HepG2 (cell line): ENCODE results near the gene AP4M1. TPM values are rescaled to one million over a fixed set of nuclear protein-coding genes. Genes with fewer than 3 reads are reported as not detected.
A peak's percentile ranks its signal among the peaks of the same experiment; 100 is the strongest.

Experiments used
- CAMTA2 ChIP-seq: sonication (generic); formaldehyde crosslinking; IDR thresholded peaks from 2 replicates; pipeline ENCODE4 v1.4.0; 2020; ENCODE audit warnings: mild to moderate bottlenecking, missing genetic modification reagents, borderline replicate concordance
- FOXA1 ChIP-seq, 2 experiments: fragments of 450-650 bp in 1 of 2; sonication (generic) in 1 of 2; formaldehyde crosslinking in 1 of 2; IDR thresholded peaks; 2 replicates each; pipeline versions ENCODE4 v1.4.0 to v1.6.1; 2016 to 2020; ENCODE audit warnings: missing genetic modification reagents in 1 of 2
- GTF3A ChIP-seq: sonication (generic); formaldehyde crosslinking; conservative IDR thresholded peaks from 2 replicates; pipeline ENCODE4 v1.4.0; 2020; ENCODE audit warnings: mild to moderate bottlenecking, missing genetic modification reagents
- NR2F6 ChIP-seq, 2 experiments: IDR thresholded peaks; 2 replicates each; pipeline ENCODE4 v1.6.1; 2016; ENCODE audit warnings: antibody characterized with exemption in 1 of 2, mild to moderate bottlenecking in 1 of 2
- TP53 ChIP-seq: sonication (generic); formaldehyde crosslinking; conservative IDR thresholded peaks from 2 replicates; pipeline ENCODE4 v1.4.0; 2020; ENCODE audit warnings: missing genetic modification reagents
- ZBTB1 ChIP-seq: sonication (generic); formaldehyde crosslinking; IDR thresholded peaks from 2 replicates; pipeline ENCODE4 v1.4.0; 2020; ENCODE audit warnings: missing genetic modification reagents, borderline replicate concordance
- ZMYM2 ChIP-seq: sonication (generic); formaldehyde crosslinking; IDR thresholded peaks from 2 replicates; pipeline ENCODE4 v1.8.0; 2022; ENCODE audit warnings: mild to moderate bottlenecking, missing genetic modification reagents
- ZNF205 ChIP-seq: IDR thresholded peaks from 2 replicates; pipeline ENCODE4 v1.6.1; 2018; ENCODE audit warnings: missing biosample characterization, missing genetic modification reagents
- ZNF251 ChIP-seq: sonication (generic); formaldehyde crosslinking; IDR thresholded peaks from 2 replicates; pipeline ENCODE4 v1.9.0; 2021; ENCODE audit warnings: mild to moderate bottlenecking, missing genetic modification reagents
- ZNF264 ChIP-seq: sonication (generic); formaldehyde crosslinking; IDR thresholded peaks from 2 replicates; pipeline ENCODE4 v1.4.0; 2020; ENCODE audit warnings: missing genetic modification reagents
- ZNF552 ChIP-seq: sonication (generic); formaldehyde crosslinking; IDR thresholded peaks from 2 replicates; pipeline ENCODE4 v1.9.0; 2022; ENCODE audit warnings: missing genetic modification reagents, mild to moderate bottlenecking, borderline replicate concordance
- ZNF567 ChIP-seq: sonication (generic); formaldehyde crosslinking; IDR thresholded peaks from 2 replicates; pipeline ENCODE4 v1.8.1; 2023; ENCODE audit warnings: mild to moderate bottlenecking, missing genetic modification reagents, borderline replicate concordance
- ZNF644 ChIP-seq: IDR thresholded peaks from 2 replicates; pipeline ENCODE4 v1.6.1; 2016; ENCODE audit warnings: low read depth
- ZNF83 ChIP-seq: sonication (generic); formaldehyde crosslinking; IDR thresholded peaks from 2 replicates; pipeline ENCODE4 v1.4.0; 2020; ENCODE audit warnings: missing genetic modification reagents, mild to moderate bottlenecking, borderline replicate concordance
- polyA plus RNA-seq, 8 experiments: library from polyadenylated mRNA; depleted of rRNA in 3 of 8; stranded (reverse) in 7 of 8; unstranded in 1 of 8; fragments of >200 nt; fragmentation: Illumina TruSeq in 4 of 8; extraction: Trizol in 4 of 8; gene quantifications; 2 replicates each; pipeline versions ENCODE4 v1.2.1 to v1.2.3, GENCODE V29; 2011 to 2016; ENCODE audit warnings: low read depth in 4 of 8, missing spikeins in 1 of 8, mixed read lengths in 1 of 8; ENCODE audit not compliant: insufficient read depth in 1 of 8
- total RNA-seq, 5 experiments: library from RNA; depleted of rRNA; stranded (reverse); fragments of >200 nt; fragmentation: Illumina TruSeq; extraction: Trizol; gene quantifications; 2 replicates each; pipeline ENCODE4 v1.2.3, GENCODE V29; 2016; ENCODE audit warnings: low read depth in 1 of 5
- TF ChIP-seq, protein P1 (sequence below): sonication (generic); formaldehyde crosslinking; conservative IDR thresholded peaks from 2 replicates; pipeline ENCODE4 v1.4.0; 2020; ENCODE audit warnings: missing genetic modification reagents
- TF ChIP-seq, protein P2 (sequence below): sonication (generic); formaldehyde crosslinking; IDR thresholded peaks from 2 replicates; pipeline ENCODE4 v1.5.0; 2020; ENCODE audit warnings: missing genetic modification reagents
- TF ChIP-seq, protein P3 (sequence below): sonication (generic); formaldehyde crosslinking; IDR thresholded peaks from 2 replicates; pipeline ENCODE4 v1.5.1; 2020; ENCODE audit warnings: mild to moderate bottlenecking, missing genetic modification reagents, borderline replicate concordance
- TF ChIP-seq, protein P4 (sequence below): sonication (generic); formaldehyde crosslinking; IDR thresholded peaks from 2 replicates; pipeline ENCODE4 v1.8.1; 2023; ENCODE audit warnings: mild to moderate bottlenecking, inconsistent platforms, moderate library complexity, missing genetic modification reagents, borderline replicate concordance

AP4M1 gene
- total and polyA plus RNA-seq, 2 of the 13 experiments (the other 11 are each of a cell fraction or from before 2014, with no cell fraction given), result 6.3 to 9.7 TPM

DNA sequence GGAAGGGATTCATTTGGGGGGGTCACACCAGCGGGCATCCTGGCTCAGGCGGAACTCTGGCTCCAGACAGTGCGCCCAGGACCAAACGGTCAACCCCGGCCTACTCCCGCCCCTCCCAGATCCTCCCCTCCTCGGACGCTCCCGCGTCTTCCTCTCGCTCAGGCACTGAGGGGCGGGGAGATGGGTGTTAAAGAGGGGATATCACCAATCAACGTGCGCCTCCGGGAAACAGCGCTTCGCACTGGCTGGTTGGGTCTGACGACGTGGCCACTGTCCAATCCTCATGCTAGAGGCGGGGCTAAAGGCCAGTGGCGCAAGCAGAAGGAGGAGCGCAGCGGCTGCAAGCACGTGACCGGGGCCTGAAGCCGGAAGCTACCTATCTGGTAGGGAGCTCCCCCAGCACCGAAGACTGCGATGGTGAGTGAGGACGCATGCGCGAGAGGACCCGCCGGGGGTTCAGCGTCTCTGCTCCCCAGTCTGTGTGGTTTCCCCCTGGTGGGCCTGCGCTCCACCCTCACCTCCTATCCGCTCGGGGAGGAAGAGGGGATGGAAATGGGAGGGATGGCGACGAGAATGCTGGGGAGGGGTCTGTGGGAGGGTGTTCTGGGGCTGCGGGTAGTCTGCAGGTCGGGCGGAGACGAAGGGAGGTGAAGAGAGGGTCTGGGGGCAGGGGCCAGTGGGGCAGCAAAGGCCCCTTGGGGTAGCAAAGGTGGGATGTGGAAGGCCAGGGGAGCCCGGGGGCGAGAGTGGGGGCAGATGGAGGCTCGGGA lies 47.3 kb downstream of the AP4M1 start, which contains the start of gene LAMTOR4 (continued):
- TF ChIP-seq, protein P1, sequence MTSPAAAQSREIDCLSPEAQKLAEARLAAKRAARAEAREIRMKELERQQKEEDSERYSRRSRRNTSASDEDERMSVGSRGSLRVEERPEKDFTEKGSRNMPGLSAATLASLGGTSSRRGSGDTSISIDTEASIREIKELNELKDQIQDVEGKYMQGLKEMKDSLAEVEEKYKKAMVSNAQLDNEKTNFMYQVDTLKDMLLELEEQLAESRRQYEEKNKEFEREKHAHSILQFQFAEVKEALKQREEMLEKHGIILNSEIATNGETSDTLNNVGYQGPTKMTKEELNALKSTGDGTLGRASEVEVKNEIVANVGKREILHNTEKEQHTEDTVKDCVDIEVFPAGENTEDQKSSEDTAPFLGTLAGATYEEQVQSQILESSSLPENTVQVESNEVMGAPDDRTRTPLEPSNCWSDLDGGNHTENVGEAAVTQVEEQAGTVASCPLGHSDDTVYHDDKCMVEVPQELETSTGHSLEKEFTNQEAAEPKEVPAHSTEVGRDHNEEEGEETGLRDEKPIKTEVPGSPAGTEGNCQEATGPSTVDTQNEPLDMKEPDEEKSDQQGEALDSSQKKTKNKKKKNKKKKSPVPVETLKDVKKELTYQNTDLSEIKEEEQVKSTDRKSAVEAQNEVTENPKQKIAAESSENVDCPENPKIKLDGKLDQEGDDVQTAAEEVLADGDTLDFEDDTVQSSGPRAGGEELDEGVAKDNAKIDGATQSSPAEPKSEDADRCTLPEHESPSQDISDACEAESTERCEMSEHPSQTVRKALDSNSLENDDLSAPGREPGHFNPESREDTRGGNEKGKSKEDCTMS, result no peak
- 0 out of 2 replicates have a peak, but pooled peaks have one; percentile 51 for TF ChIP-seq ZNF83
- no peak for TF ChIP-seq ZBTB1 (CRISPR knock-in tag)
- TF ChIP-seq, protein P2, sequence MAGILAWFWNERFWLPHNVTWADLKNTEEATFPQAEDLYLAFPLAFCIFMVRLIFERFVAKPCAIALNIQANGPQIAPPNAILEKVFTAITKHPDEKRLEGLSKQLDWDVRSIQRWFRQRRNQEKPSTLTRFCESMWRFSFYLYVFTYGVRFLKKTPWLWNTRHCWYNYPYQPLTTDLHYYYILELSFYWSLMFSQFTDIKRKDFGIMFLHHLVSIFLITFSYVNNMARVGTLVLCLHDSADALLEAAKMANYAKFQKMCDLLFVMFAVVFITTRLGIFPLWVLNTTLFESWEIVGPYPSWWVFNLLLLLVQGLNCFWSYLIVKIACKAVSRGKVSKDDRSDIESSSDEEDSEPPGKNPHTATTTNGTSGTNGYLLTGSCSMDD (CRISPR knock-in tag), result no peak
- TF ChIP-seq, protein P3, sequence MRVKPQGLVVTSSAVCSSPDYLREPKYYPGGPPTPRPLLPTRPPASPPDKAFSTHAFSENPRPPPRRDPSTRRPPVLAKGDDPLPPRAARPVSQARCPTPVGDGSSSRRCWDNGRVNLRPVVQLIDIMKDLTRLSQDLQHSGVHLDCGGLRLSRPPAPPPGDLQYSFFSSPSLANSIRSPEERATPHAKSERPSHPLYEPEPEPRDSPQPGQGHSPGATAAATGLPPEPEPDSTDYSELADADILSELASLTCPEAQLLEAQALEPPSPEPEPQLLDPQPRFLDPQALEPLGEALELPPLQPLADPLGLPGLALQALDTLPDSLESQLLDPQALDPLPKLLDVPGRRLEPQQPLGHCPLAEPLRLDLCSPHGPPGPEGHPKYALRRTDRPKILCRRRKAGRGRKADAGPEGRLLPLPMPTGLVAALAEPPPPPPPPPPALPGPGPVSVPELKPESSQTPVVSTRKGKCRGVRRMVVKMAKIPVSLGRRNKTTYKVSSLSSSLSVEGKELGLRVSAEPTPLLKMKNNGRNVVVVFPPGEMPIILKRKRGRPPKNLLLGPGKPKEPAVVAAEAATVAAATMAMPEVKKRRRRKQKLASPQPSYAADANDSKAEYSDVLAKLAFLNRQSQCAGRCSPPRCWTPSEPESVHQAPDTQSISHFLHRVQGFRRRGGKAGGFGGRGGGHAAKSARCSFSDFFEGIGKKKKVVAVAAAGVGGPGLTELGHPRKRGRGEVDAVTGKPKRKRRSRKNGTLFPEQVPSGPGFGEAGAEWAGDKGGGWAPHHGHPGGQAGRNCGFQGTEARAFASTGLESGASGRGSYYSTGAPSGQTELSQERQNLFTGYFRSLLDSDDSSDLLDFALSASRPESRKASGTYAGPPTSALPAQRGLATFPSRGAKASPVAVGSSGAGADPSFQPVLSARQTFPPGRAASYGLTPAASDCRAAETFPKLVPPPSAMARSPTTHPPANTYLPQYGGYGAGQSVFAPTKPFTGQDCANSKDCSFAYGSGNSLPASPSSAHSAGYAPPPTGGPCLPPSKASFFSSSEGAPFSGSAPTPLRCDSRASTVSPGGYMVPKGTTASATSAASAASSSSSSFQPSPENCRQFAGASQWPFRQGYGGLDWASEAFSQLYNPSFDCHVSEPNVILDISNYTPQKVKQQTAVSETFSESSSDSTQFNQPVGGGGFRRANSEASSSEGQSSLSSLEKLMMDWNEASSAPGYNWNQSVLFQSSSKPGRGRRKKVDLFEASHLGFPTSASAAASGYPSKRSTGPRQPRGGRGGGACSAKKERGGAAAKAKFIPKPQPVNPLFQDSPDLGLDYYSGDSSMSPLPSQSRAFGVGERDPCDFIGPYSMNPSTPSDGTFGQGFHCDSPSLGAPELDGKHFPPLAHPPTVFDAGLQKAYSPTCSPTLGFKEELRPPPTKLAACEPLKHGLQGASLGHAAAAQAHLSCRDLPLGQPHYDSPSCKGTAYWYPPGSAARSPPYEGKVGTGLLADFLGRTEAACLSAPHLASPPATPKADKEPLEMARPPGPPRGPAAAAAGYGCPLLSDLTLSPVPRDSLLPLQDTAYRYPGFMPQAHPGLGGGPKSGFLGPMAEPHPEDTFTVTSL (CRISPR knock-in tag), result no peak
- 0 out of 2 replicates have a peak, but pooled peaks have one; percentile 31 for TF ChIP-seq ZNF264
- TF ChIP-seq ZNF251, result no peak
- no peak; the same call in 1 of the 2 replicates for TF ChIP-seq TP53
- TF ChIP-seq ZNF552 (CRISPR knock-in tag), result no peak
- TF ChIP-seq NR2F6 (IDR thresholded peaks at IDR 0.05), result no peak
- peak; percentile 35 for TF ChIP-seq NR2F6 (CRISPR knock-in tag; IDR thresholded peaks at IDR 0.05)
- TF ChIP-seq, protein P4, sequence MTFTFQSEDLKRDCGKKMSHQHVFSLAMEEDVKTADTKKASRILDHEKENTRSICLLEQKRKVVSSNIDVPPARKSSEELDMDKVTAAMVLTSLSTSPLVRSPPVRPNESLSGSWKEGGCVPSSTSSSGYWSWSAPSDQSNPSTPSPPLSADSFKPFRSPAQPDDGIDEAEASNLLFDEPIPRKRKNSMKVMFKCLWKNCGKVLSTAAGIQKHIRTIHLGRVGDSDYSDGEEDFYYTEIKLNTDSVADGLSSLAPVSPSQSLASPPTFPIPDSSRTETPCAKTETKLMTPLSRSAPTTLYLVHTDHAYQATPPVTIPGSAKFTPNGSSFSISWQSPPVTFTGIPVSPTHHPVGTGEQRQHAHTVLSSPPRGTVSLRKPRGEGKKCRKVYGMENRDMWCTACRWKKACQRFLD (CRISPR knock-in tag), result peak; percentile 31; the same call in 1 of the 2 replicates
- no peak for TF ChIP-seq GTF3A
- peak; percentile 79; the same call in 1 of the 2 replicates for TF ChIP-seq ZMYM2 (CRISPR knock-in tag)
- TF ChIP-seq ZNF205 (CRISPR knock-in tag), result no peak
- 0 out of 2 replicates have a peak, but pooled peaks have one; percentile 14 for TF ChIP-seq CAMTA2 (CRISPR knock-in tag)
- no peak for TF ChIP-seq ZNF644
- no peak; the same call in 1 of the 2 replicates for TF ChIP-seq ZNF567 (CRISPR knock-in tag)
- no peak for TF ChIP-seq FOXA1 (IDR thresholded peaks at IDR 0.05)
- no peak for TF ChIP-seq FOXA1 (CRISPR knock-in tag; IDR thresholded peaks at IDR 0.05)
